ELF-1 (cell line): Measurements from ENCODE around the gene REXO1.

Source experiments
- DNase-seq: peaks from one replicate; pipeline ENCODE4 v3.0.0-alpha.2; 2016; ENCODE audit warnings: low read depth, low spot score

Gene REXO1

GRCh38 chr19:1861599-1862031 is 13.3 kb upstream of the REXO1 start:
- DNase-seq, result no peak

DNA sequence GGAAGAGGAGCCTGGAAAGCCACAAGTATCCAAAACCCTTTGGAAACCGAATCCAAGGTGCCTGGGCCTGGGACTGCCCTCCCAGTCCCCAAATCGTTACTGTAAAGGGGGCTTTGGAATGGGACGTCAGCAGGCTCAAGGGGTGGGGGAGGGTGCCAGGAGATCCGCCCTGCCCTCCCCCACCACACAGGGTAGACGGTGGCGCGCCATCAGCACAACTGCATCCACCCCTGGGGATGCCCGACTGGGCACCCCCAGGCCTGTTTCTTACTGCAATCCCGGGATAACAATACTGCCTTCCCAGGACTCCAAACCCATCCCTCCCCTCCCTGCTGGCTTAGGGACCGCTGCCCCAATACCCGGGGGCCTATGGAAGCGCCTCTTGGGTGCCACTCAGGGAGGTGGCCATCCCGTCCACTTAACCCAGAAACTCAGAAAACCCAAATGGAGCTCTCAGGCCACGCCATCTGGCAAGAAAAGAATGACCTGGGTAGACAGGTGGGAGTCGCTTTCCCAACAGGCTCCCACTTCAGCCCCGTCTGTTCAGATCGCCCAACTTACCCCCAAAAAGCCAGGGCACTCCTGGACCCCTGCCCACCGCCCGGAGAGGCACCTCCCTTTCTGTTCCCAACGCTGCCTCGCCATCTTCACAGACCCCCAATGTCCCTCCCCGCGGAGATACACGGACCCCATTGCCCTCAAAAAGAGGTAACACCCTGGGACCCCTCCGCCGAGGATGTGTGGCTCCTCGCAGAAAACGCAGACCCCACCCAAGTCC is 12.7 kb upstream of the REXO1 start:
- no peak for DNase-seq

DNA sequence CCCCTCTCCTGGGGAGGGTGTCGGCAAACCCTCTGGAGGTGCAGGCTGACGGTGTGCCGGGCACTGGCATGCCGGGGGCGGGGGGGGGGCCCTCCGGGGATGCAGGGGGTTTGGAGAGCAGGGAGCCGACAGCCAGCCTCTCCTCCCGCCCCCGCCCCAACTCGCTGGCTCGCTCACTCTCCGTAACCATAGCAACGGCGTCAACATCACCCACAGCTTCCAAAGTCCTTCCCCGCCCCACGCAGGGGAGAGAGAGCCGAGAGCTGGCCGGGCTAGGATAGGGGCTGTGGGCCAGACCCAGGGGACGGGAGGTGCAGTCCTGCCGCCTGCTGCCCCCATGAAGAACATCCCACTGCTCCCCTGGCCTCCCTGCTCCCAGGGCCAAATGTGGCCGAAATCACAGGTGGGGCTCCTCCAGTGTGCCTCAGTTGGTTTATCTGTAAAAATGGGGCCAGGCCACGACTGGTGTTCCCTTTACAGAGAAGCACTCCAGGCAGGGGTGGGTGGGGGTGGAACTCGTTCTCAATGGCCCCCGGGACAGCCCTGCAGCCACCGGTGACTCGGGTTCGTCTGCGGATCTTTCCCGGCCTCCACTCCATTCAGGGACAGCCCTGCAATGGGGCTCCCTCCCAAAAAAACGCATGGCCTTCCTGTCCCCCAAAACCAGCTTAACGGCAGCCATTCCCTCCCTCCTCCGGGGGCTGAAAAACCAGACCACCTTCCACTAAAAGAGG is 11.9 kb upstream of the REXO1 start:
- DNase-seq, result peak; percentile 69

DNA sequence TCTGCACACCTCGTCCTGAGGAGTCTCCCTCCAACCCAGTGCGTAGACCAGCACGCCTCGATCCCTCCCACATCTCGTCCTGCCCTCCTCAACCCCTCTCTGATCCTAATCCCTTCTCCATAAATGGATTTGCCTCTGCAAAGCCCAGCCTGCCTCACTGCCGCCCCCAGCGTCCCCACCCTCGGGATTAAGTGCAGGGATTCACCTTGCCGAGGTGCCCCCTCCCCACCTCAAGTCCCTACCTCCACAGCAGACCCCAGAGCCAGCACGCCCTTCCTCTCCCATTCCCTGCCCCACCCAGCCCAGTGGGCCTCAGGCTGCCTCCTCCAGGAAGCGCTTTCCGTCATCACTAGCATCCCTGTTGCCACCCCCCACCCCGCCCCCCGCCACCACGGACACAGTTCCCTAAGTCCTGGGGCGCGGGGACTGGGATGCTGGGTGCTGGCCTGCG is 11.1 kb upstream of the REXO1 start:
- peak; percentile 52 for DNase-seq

- DNase-seq, result no peak
Measured at GRCh38 chr19:1858412-1859081, 10.3 kb upstream of the REXO1 start.

GRCh38 chr19:1857648-1858326 is 9.5 kb upstream of the REXO1 start:
- no peak for DNase-seq

GRCh38 chr19:1856698-1857603 is 8.7 kb upstream of the REXO1 start:
- DNase-seq, result peak; percentile 56

DNA sequence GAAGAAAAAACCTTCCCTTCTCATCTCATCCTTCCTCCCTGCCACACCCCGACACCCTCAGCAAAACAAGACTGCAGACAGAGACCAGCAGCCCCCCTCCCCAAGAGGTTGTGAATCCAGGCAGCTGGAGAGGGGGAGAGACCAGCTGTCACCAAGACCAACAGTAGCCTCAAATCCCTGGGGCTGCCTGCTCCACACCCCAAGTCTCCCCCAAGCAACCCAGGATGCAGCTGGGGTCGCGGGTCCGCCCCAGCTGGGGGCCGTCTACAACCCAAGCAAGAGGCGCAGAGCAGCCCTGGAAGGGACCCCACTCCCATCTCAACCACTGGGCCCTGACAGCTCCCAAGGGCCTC is 8.0 kb upstream of the REXO1 start:
- no peak for DNase-seq

GRCh38 chr19:1855828-1856255 is 7.6 kb upstream of the REXO1 start:
- no peak for DNase-seq

GRCh38 chr19:1855040-1855827 is 7.0 kb upstream of the REXO1 start:
- peak; percentile 88 for DNase-seq

DNA sequence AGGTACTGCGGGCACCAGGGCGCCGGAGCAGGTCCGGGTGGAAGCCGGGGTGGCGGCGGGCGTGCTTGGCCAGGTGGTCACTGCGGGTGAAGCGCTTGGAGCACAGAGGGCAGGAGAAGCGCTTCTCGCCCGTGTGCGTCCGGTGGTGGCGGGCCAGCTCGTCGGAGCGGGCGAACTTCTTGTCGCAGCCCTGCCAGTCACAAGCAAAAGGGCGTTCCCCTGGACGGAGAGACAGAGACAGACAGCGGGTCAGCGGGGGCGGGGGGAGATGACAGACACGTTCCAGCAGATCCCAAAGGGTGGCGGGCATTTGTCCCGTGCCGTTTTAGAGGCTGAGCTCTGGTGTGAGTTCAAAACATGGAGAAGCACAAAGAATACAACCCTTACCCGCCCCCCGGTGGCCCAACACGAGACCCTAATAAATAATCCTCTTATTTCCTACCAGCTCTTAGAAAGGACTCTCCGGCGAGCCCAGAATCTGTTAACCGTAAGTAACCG is 6.3 kb upstream of the REXO1 start:
- DNase-seq, result peak; percentile 77

- DNase-seq, result no peak
Measured at GRCh38 chr19:1854039-1854541, 5.8 kb upstream of the REXO1 start.

- peak; percentile 96 for DNase-seq
Measured at GRCh38 chr19:1853295-1854038, 5.2 kb upstream of the REXO1 start.

DNA sequence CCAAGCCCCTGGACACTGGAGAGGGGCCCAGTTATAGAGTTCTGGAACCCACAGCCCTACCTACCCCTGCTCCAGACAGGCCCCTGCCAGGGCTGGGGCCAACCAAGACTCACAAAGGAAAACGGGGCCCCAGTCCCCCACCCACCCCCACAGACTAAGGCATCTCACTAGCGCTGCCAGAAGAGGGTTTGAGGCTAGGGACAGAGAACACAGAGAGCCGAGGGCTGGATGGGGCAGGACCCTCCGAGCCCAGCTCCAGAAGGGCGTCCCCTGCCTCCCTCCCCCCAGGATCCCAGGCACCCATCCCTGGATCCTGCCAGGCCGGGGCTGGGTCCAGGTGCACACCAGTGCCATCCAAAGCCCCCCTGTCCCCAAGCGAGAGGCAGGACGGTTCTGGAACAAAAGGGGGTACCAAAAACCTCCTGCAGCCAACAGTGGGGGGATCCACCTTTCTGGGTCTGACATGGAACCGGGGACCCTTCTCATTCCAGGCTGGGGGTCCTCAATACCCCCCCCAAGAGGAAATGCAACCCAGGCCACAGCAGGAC is 4.4 kb upstream of the REXO1 start:
- DNase-seq, result no peak

DNA sequence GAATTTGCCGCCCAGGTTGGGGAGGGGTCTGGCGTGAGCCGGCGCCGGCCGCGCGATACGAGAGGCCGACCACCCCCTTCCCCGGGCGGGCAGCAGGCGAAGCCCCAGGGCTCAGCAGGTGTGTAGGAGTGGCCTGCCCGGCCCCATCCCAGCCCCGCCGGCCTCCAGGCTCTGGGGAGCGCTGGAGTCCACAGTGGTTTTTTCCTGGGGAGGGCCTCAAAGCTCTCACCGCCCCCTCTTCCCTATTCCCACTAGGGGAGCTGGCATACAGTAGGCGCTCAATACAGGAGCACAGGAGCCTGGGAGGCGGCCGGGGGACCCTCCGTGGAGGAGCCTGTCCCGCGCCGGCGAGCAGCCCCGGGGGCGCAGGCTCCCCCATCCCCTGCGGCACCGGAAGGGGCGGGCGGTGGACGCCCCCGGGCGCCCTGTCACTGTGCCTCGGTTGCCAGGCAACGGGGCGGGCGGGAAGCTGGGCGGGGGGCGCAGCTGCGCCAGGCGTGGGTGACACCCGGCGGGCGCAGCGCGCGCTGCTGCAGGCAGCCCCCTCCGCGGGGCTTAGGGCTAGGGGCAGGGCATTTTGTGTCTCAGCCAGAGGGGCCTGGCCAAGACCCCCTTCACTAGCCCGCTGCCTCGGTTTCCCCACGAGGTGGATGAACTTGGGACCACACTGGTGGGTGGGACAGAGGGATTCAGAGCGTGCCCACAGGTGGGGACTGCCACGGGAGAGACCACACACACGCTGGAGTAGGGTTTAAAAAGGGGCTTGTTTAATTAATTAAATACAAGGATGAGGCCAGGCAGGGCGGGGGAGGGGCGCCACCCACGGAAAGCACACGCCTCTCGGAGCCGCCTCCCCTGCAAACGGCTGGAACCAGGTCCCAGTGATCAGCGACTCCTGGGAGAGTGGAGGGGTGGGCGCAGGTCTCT is 3.6 kb upstream of the REXO1 start:
- no peak for DNase-seq

DNA sequence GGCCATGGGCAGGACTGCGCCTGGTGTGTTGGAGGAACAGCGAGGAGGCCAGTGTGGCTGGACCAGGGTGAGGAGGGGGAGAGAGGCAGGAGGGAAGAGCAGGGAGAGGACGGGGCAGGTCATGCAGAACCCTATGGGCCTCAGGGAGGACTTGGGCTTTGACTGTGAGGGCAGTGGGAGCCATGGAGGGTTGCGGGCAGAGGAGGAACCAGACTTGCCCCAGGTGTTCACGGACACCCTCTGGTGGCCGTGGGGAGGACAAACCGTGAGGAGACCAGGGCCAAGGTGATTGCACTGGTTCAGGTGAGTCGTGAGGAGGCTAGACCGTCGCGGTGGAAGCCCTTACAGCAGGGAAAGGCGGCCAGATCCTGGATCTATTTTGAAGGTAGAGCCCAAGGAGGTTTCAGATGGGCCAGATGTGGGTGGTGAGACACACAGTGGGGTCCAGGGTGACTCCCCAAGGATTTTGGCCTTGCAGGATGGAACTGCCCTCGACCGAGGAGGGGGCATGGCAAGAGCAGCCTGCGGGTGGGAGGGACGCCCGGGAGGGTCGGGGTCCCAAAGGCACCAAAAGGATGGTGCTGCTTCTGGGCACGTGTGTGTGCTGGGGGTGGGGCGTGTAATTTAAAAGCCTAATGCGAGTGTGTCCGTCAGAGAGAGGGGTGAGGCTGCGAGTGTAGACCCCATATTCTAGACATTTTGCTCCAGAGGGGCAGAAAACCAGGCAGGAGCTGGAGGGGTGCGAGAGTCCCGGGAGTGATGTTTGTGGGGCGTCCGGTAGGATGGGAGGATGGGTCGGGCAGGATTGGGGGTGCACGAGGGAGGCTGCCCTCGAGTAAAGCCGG is 2.7 kb upstream of the REXO1 start:
- DNase-seq, result no peak
